HepG2 (cell line): ENCODE measurements around the gene ALX1. TPM values are rescaled to one million over a fixed set of nuclear protein-coding genes. Genes with fewer than 3 reads are reported as not detected.

Source experiments
- ATAC-seq: fragments of 200-7000 bp; cut with Tn5 transposase; 3 replicates; pipeline ENCODE4 v1.9.1; 2020; ENCODE audit warnings: mild to moderate bottlenecking, moderate library complexity
- BruUV-seq: library from RNA; stranded (reverse); fragments of 400-500 nt; replicated peaks from 2 replicates; lab custom pipeline; 2021; lab: Mats Ljungman, UMichigan
- CTCF ChIA-PET: fragments of 300-600 bp; formaldehyde crosslinking; extraction: SDS; loops from one replicate; lab custom pipeline; 2021; ENCODE audit warnings: low total read pairs, inconsistent platforms, low intra/inter-chr PET ratio; lab: Yijun Ruan, JAX
- POLR2A ChIA-PET: fragments of 350-600 bp; sonication (Branson Sonifier 250); formaldehyde crosslinking; loops from one replicate; lab custom pipeline; 2020; ENCODE audit warnings: antibody characterized with exemption, inconsistent platforms; lab: Yijun Ruan, JAX
- DNase-seq: peaks from one replicate; pipeline ENCODE4 v3.0.0-alpha.2; 2015; ENCODE audit warnings: low spot score
- FAIRE-seq: peaks from 3 replicates; lab custom pipeline; 2011; peaks lifted over from hg19 to GRCh38; lab: Jason Lieb, UNC
- H2AFZ ChIP-seq: one replicate; pipeline ENCODE4 v1.6.1; 2011; ENCODE audit warnings: low read length, inconsistent platforms
- H3K27ac ChIP-seq: fragments of 300-600 bp; 3 replicates; pipeline ENCODE4 v1.8.0; 2011; ENCODE audit warnings: mixed run types, mild to moderate bottlenecking, mixed read lengths, low read length, inconsistent platforms; ENCODE audit not compliant: insufficient read depth; ENCODE audit errors: extremely low read length
- H3K27me3 ChIP-seq, 2 experiments: fragments of 200-600 bp in 1 of 2; 2 replicates in 1 of 2; 3 replicates in 1 of 2; pipeline versions ENCODE4 v1.6.0 to v1.8.0; 2011; ENCODE audit warnings: low read length in 2 of 2, mild to moderate bottlenecking in 2 of 2, moderate library complexity in 2 of 2, inconsistent platforms in 1 of 2; ENCODE audit not compliant: insufficient read depth in 2 of 2, control insufficient read depth in 1 of 2
- H3K36me3 ChIP-seq, 2 experiments: fragments of 200-600 bp in 1 of 2; replicated peaks in 1 of 2; 2 replicates in 1 of 2; 3 replicates in 1 of 2; pipeline versions ENCODE4 v1.5.1 to v1.8.0; 2011; ENCODE audit warnings: low read length in 2 of 2, inconsistent platforms in 1 of 2; ENCODE audit not compliant: insufficient read depth in 2 of 2, control insufficient read depth in 1 of 2
- H3K4me1 ChIP-seq: 2 replicates; pipeline ENCODE4 v1.5.1; 2012; ENCODE audit warnings: low read length, inconsistent platforms; ENCODE audit not compliant: insufficient read depth
- H3K4me2 ChIP-seq: 2 replicates; pipeline ENCODE4 v1.6.0; 2011; ENCODE audit warnings: low read depth, low read length, inconsistent platforms
- H3K4me3 ChIP-seq, 3 experiments: fragments of 200-600 bp in 1 of 3; sonication (generic), shearing (Covaris generic) in 1 of 3; replicated peaks in 1 of 3; 2 replicates each; pipeline ENCODE4 v1.5.1; 2011 to 2016; ENCODE audit warnings: low read length in 3 of 3, inconsistent platforms in 2 of 3, low read depth in 2 of 3, mild to moderate bottlenecking in 2 of 3, control low read depth in 1 of 3, mixed read lengths in 1 of 3; ENCODE audit not compliant: insufficient read depth in 1 of 3
- H3K79me2 ChIP-seq: one replicate; pipeline ENCODE4 v1.6.1; 2011; ENCODE audit warnings: low read length, inconsistent platforms; ENCODE audit not compliant: insufficient read depth
- H3K9ac ChIP-seq: 2 replicates; pipeline ENCODE4 v1.6.0; 2011; ENCODE audit warnings: mild to moderate bottlenecking, low read depth, low read length, inconsistent platforms; ENCODE audit not compliant: insufficient read depth
- H3K9me3 ChIP-seq: 2 replicates; pipeline ENCODE4 v1.5.1; 2012; ENCODE audit warnings: mild to moderate bottlenecking, low read length
- H4K20me1 ChIP-seq: 2 replicates; pipeline ENCODE4 v1.6.0; 2011; ENCODE audit warnings: inconsistent platforms, mild to moderate bottlenecking, low read length, moderate library complexity; ENCODE audit not compliant: insufficient read depth
- CREB1 ChIP-seq, 2 experiments: fragments of 450-650 bp in 1 of 2; IDR thresholded peaks; 2 replicates each; pipeline ENCODE4 v1.6.1; 2016 to 2017; ENCODE audit warnings: control low read depth in 1 of 2, mild to moderate bottlenecking in 1 of 2, missing compliant biosample characterization in 1 of 2, missing genetic modification characterization in 1 of 2
- MTA3 ChIP-seq: sonication (generic); formaldehyde crosslinking; IDR thresholded peaks from 2 replicates; pipeline ENCODE4 v1.4.0; 2020; ENCODE audit warnings: missing genetic modification reagents
- RBFOX2 ChIP-seq: fragments of 200-400 bp; formaldehyde crosslinking; IDR thresholded peaks from 2 replicates; pipeline ENCODE4 v1.6.1; 2017; ENCODE audit warnings: low read depth, mild to moderate bottlenecking, low read length
- ZBTB7B ChIP-seq: sonication (generic); formaldehyde crosslinking; IDR thresholded peaks from 2 replicates; pipeline ENCODE4 v1.4.0; 2020; ENCODE audit warnings: missing genetic modification reagents
- ZNF20 ChIP-seq: sonication (generic); formaldehyde crosslinking; IDR thresholded peaks from 2 replicates; pipeline ENCODE4 v1.4.0; 2020; ENCODE audit warnings: mild to moderate bottlenecking, moderate library complexity, missing genetic modification reagents
- ZNF790 ChIP-seq: sonication (generic); formaldehyde crosslinking; IDR thresholded peaks from 2 replicates; pipeline ENCODE4 v1.8.0; 2022; ENCODE audit warnings: missing genetic modification reagents, mild to moderate bottlenecking, borderline replicate concordance
- ZNF83 ChIP-seq: sonication (generic); formaldehyde crosslinking; IDR thresholded peaks from 2 replicates; pipeline ENCODE4 v1.4.0; 2020; ENCODE audit warnings: missing genetic modification reagents, mild to moderate bottlenecking, borderline replicate concordance
- WGBS: methylation state at CpG from one replicate; pipeline ENCODE4 v1.1.6; 2017; ENCODE audit warnings: low lambda C conversion rate; 5-methylcytosine and 5-hydroxymethylcytosine counted together
- in situ Hi-C: cut with HindIII; loops from 2 replicates; pipeline ENCODE4 v1.10.0; 2017; ENCODE audit warnings: low pct_unique_long_range_greater_than_20kb; ENCODE audit not compliant: extremely low pct_ligation_motif_present
- intact Hi-C: fragments of 100-400 bp; cut with micrococcal nuclease; formaldehyde crosslinking; loops from one replicate; pipeline ENCODE4 v1.10.0; 2022; ENCODE audit not compliant: unreplicated experiment
- polyA plus RNA-seq, 8 experiments: library from polyadenylated mRNA; depleted of rRNA in 3 of 8; stranded (reverse) in 7 of 8; unstranded in 1 of 8; fragments of >200 nt; fragmentation: Illumina TruSeq in 4 of 8; extraction: Trizol in 4 of 8; gene quantifications; 2 replicates each; pipeline versions ENCODE4 v1.2.1 to v1.2.3, GENCODE V29; 2011 to 2016; ENCODE audit warnings: low read depth in 4 of 8, missing spikeins in 1 of 8, mixed read lengths in 1 of 8; ENCODE audit not compliant: insufficient read depth in 1 of 8
- total RNA-seq, 5 experiments: library from RNA; depleted of rRNA; stranded (reverse); fragments of >200 nt; fragmentation: Illumina TruSeq; extraction: Trizol; gene quantifications; 2 replicates each; pipeline ENCODE4 v1.2.3, GENCODE V29; 2016; ENCODE audit warnings: low read depth in 1 of 5
- TF ChIP-seq, protein P1 (sequence below): sonication (generic); formaldehyde crosslinking; IDR thresholded peaks from 2 replicates; pipeline ENCODE4 v1.5.0; 2020; ENCODE audit warnings: mild to moderate bottlenecking, low read depth, missing genetic modification reagents, borderline replicate concordance
- TF ChIP-seq, protein P2 (sequence below): sonication (generic); formaldehyde crosslinking; IDR thresholded peaks from one replicate; pipeline ENCODE4 v1.5.1; 2020; ENCODE audit warnings: mild to moderate bottlenecking, missing genetic modification reagents; ENCODE audit errors: not compliant biosample characterization

Gene ALX1
- total and polyA plus RNA-seq, 2 of the 13 experiments (the other 11 are each of a cell fraction or from before 2014, with no cell fraction given) = not detected

GRCh38 chr12:85310456-85311076 lies 30.5 kb downstream of the ALX1 start:
- Histone ChIP-seq H2AFZ (no peak overlapping the region), H3K4me2 (no peak overlapping the region), H3K27me3 (no peaks in the 10 kb centered on the region), H3K9ac (no peak overlapping the region), H3K79me2 (no peaks in the 10 kb centered on the region), H3K27ac (no peak overlapping the region), H3K4me1 (no peaks in the 10 kb centered on the region), H4K20me1 (no peaks in the 10 kb centered on the region), H3K4me3 (no peak overlapping the region), H3K36me3 (no peaks in the 10 kb centered on the region), H3K9me3 (no peaks in the 10 kb centered on the region)
- TF ChIP-seq, protein P1, sequence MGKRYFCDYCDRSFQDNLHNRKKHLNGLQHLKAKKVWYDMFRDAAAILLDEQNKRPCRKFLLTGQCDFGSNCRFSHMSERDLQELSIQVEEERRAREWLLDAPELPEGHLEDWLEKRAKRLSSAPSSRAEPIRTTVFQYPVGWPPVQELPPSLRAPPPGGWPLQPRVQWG (CRISPR knock-in tag) = no peak
- TF ChIP-seq CREB1 (IDR thresholded peaks at IDR 0.05) = no peak
- no peak for TF ChIP-seq CREB1 (CRISPR knock-in tag; IDR thresholded peaks at IDR 0.05)
- no peak for TF ChIP-seq RBFOX2
- TF ChIP-seq ZBTB7B (CRISPR knock-in tag) = no peak
- TF ChIP-seq, protein P2, sequence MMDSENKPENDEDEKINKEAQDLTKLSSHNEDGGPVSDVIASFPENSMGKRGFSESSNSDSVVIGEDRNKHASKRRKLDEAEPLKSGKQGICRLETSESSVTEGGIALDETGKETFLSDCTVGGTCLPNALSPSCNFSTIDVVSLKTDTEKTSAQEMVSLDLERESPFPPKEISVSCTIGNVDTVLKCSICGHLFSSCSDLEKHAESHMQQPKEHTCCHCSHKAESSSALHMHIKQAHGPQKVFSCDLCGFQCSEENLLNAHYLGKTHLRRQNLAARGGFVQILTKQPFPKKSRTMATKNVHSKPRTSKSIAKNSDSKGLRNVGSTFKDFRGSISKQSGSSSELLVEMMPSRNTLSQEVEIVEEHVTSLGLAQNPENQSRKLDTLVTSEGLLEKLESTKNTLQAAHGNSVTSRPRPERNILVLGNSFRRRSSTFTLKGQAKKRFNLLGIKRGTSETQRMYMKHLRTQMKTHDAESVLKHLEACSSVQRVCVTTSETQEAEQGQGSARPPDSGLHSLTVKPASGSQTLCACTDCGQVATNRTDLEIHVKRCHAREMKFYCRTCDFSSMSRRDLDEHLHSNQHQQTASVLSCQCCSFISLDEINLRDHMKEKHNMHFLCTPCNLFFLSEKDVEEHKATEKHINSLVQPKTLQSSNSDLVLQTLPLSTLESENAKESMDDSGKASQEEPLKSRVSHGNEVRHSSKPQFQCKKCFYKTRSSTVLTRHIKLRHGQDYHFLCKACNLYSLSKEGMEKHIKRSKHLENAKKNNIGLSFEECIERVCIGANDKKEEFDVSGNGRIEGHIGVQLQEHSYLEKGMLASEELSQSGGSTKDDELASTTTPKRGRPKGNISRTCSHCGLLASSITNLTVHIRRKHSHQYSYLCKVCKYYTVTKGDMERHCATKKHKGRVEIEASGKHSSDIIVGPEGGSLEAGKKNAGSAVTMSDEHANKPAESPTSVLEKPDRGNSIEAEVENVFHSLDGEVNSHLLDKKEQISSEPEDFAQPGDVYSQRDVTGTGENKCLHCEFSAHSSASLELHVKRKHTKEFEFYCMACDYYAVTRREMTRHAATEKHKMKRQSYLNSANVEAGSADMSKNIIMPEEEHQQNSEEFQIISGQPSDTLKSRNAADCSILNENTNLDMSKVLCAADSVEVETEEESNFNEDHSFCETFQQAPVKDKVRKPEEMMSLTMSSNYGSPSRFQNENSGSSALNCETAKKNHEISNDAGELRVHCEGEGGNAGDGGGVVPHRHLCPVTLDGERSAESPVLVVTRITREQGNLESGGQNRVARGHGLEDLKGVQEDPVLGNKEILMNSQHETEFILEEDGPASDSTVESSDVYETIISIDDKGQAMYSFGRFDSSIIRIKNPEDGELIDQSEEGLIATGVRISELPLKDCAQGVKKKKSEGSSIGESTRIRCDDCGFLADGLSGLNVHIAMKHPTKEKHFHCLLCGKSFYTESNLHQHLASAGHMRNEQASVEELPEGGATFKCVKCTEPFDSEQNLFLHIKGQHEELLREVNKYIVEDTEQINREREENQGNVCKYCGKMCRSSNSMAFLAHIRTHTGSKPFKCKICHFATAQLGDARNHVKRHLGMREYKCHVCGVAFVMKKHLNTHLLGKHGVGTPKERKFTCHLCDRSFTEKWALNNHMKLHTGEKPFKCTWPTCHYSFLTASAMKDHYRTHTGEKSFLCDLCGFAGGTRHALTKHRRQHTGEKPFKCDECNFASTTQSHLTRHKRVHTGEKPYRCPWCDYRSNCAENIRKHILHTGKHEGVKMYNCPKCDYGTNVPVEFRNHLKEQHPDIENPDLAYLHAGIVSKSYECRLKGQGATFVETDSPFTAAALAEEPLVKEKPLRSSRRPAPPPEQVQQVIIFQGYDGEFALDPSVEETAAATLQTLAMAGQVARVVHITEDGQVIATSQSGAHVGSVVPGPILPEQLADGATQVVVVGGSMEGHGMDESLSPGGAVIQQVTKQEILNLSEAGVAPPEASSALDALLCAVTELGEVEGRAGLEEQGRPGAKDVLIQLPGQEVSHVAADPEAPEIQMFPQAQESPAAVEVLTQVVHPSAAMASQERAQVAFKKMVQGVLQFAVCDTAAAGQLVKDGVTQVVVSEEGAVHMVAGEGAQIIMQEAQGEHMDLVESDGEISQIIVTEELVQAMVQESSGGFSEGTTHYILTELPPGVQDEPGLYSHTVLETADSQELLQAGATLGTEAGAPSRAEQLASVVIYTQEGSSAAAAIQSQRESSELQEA (CRISPR knock-in tag) = no peak
- TF ChIP-seq ZNF790 (CRISPR knock-in tag) = no peak
- no peak for TF ChIP-seq ZNF20 (CRISPR knock-in tag)
- no peak for TF ChIP-seq MTA3 (CRISPR knock-in tag)
- TF ChIP-seq ZNF83 (CRISPR knock-in tag) = no peak
- in situ Hi-C loops = no loop called here
- BruUV-seq = no TSS peak
- no peak for FAIRE-seq
- ATAC-seq = no peak
- ChIA-PET POLR2A (no interaction called here), CTCF (interaction anchor here (1.1 kb wide), 1 partner anchor 138 kb away, joined by 3 read pairs; no protein-coding TSS in a partner anchor)
- DNase-seq = no peak
- 23% methylated on average over 2 of the region's 2 CpGs for WGBS
- intact Hi-C loops = no loop called here
